C4-2B (cell line): ENCODE data around the gene HAX1.

Experiments used
- CTCF ChIP-seq: fragments of 450-650 bp; conservative IDR thresholded peaks from 2 replicates; pipeline ENCODE4 v1.5.1; 2017; ENCODE audit warnings: mild to moderate bottlenecking
- ZFX ChIP-seq: fragments of 450-650 bp; IDR thresholded peaks from 2 replicates; pipeline ENCODE4 v1.6.1; 2017

GRCh38 chr1:154237880-154238506 lies 34.4 kb upstream of the HAX1 start:
- TF ChIP-seq CTCF: no peak
- TF ChIP-seq ZFX: no peak
